ENCODE results near the gene CAPN14. TPM values are rescaled to one million over a fixed set of nuclear protein-coding genes. Genes with fewer than 3 reads are reported as not detected.

Gene CAPN14
- total RNA-seq, 1 experiment from 2014 or later: 0.05 TPM

- intact Hi-C loops (cut with micrococcal nuclease; ENCODE audit: unreplicated experiment) (no loop called here), in situ Hi-C loops (cut with HindIII; ENCODE audit: low pct_unique_long_range_greater_than_20kb, low sequenced_read_pairs) (no loop called here)
- no peaks in the 10 kb centered on the region for H3K36me3 ChIP-seq (ENCODE audit: control insufficient read depth, insufficient read depth, low read length)
- no peak for ATAC-seq
- BruUV-seq (replicated peaks): no TSS peak
- no peak for DNase-seq (ENCODE audit: low read depth, low spot score)
- no peak overlapping the region for H3K27ac ChIP-seq (ENCODE audit: low read length)
- H3K9me3 ChIP-seq (ENCODE audit: control insufficient read depth, insufficient read depth, low read depth, low read length): no peaks in the 10 kb centered on the region
- CTCF ChIA-PET: no interaction called here
- peaks cover 38% of the 10 kb centered on the region for H3K27me3 ChIP-seq (ENCODE audit: control insufficient read depth, insufficient read depth, low read length)
- POLR2A ChIA-PET: no interaction called here
- no peaks in the 10 kb centered on the region; the same call in 1 of the 2 replicates for H3K4me1 ChIP-seq (ENCODE audit: control insufficient read depth, insufficient read depth, low read length)
- TF ChIP-seq REST (IDR thresholded peaks at IDR 0.05; ENCODE audit: insufficient read depth in 1 of 2, low read depth in 2 of 2, low read length in 1 of 2) (no peak), CTCF (IDR thresholded peaks at IDR 0.05) (no peak)
- no peak overlapping the region for H3K4me3 ChIP-seq (ENCODE audit: low read depth in 2 of 2, low read length in 2 of 2)
These were observed 82.8 kb downstream of the CAPN14 start for GRCh38 chr2:31134480-31134879.

- no peak for DNase-seq (ENCODE audit: low read depth, low spot score)
- ChIA-PET CTCF (no interaction called here), POLR2A (no interaction called here)
- peaks cover 31% of the 10 kb centered on the region for H3K27me3 ChIP-seq (ENCODE audit: control insufficient read depth, insufficient read depth, low read length)
- H3K9me3 ChIP-seq (ENCODE audit: control insufficient read depth, insufficient read depth, low read depth, low read length): no peaks in the 10 kb centered on the region
- intact Hi-C loops (cut with micrococcal nuclease; ENCODE audit: unreplicated experiment): no loop called here
- H3K4me3 ChIP-seq (ENCODE audit: low read depth in 2 of 2, low read length in 2 of 2): no peak overlapping the region
- in situ Hi-C loops (cut with HindIII; ENCODE audit: low pct_unique_long_range_greater_than_20kb, low sequenced_read_pairs): no loop called here
- no TSS peak for BruUV-seq (replicated peaks)
- H3K36me3 ChIP-seq (ENCODE audit: control insufficient read depth, insufficient read depth, low read length): no peaks in the 10 kb centered on the region
- H3K27ac ChIP-seq (ENCODE audit: low read length): no peak overlapping the region
- TF ChIP-seq CTCF (IDR thresholded peaks at IDR 0.05) (no peak), TCF7L2 (IDR thresholded peaks at IDR 0.05; ENCODE audit: low read depth, low read length) (no peak), POLR2AphosphoS5 (IDR thresholded peaks at IDR 0.05; ENCODE audit: low read depth, low read length) (no peak), SIN3A (IDR thresholded peaks at IDR 0.05; ENCODE audit: borderline replicate concordance, insufficient read depth, low read depth, low read length) (no peak), REST (IDR thresholded peaks at IDR 0.05; ENCODE audit: insufficient read depth in 1 of 2, low read depth in 2 of 2, low read length in 1 of 2) (no peak)
- no peaks in the 10 kb centered on the region for H3K4me1 ChIP-seq (ENCODE audit: control insufficient read depth, insufficient read depth, low read length)
- ATAC-seq: no peak
These were observed 84.5 kb downstream of the CAPN14 start for GRCh38 chr2:31132786-31133185.

Data from Panc1 (cell line).